Measurements from ENCODE around the gene CDK5. TPM values are rescaled to one million over a fixed set of nuclear protein-coding genes. Genes with fewer than 3 reads are reported as not detected.

CDK5 gene
- total RNA-seq, 1 experiment from 2014 or later, result 19.8 TPM

DNA sequence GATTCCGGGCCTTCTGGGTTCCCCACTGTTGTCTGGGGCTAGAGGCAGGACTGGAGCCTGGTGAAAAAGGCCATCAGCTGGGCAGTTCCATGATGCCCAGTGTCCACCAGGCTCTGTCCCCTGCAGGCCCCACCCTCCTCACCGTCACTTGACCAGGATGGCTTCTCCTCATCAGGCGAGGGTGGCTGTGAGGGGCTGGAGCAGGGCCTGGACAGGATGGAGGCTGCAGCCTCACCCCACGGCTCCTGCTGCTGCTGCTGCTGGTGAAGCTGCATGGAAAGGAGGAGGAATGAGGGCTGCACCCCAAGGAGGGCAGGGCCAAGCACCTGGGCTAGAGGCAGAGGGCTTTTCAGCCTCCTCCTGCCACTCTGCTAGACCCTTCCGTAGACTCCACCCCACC is 41.7 kb downstream of the CDK5 start:
- H3K9me3 ChIP-seq (ENCODE audit: control insufficient read depth in 1 of 2, insufficient read depth in 1 of 2, low read depth in 1 of 2, low read length in 2 of 2), result no peaks in the 10 kb centered on the region
- H3K9ac ChIP-seq (ENCODE audit: low read length), result no peak overlapping the region
- no peak for ATAC-seq
- no peak overlapping the region for H3K4me2 ChIP-seq (ENCODE audit: low read length)
- H3K4me3 ChIP-seq (replicated peaks in 1 of 2; ENCODE audit: low read depth in 1 of 2, low read length in 2 of 2), result no peak overlapping the region
- H3K27me3 ChIP-seq (ENCODE audit: insufficient read depth, low read length), result no peaks in the 10 kb centered on the region
- TF ChIP-seq SRF (IDR thresholded peaks at IDR 0.05; ENCODE audit: low read depth), result no peak
- TF ChIP-seq, protein P1, sequence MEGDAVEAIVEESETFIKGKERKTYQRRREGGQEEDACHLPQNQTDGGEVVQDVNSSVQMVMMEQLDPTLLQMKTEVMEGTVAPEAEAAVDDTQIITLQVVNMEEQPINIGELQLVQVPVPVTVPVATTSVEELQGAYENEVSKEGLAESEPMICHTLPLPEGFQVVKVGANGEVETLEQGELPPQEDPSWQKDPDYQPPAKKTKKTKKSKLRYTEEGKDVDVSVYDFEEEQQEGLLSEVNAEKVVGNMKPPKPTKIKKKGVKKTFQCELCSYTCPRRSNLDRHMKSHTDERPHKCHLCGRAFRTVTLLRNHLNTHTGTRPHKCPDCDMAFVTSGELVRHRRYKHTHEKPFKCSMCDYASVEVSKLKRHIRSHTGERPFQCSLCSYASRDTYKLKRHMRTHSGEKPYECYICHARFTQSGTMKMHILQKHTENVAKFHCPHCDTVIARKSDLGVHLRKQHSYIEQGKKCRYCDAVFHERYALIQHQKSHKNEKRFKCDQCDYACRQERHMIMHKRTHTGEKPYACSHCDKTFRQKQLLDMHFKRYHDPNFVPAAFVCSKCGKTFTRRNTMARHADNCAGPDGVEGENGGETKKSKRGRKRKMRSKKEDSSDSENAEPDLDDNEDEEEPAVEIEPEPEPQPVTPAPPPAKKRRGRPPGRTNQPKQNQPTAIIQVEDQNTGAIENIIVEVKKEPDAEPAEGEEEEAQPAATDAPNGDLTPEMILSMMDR (IDR thresholded peaks at IDR 0.05 in 2 of 3, conservative IDR thresholded peaks at IDR 0.05 in 1 of 3; ENCODE audit: borderline replicate concordance in 1 of 3, insufficient read depth in 1 of 3, low read depth in 2 of 3, low read length in 2 of 3), result no peak
- no peak for TF ChIP-seq ELF1 (IDR thresholded peaks at IDR 0.05; ENCODE audit: borderline replicate concordance, low read depth)
- TF ChIP-seq SP1 (IDR thresholded peaks at IDR 0.05; ENCODE audit: low read depth), result no peak
- no peak for TF ChIP-seq EGR1 (IDR thresholded peaks at IDR 0.05; ENCODE audit: low read depth)
- TF ChIP-seq, protein P2, sequence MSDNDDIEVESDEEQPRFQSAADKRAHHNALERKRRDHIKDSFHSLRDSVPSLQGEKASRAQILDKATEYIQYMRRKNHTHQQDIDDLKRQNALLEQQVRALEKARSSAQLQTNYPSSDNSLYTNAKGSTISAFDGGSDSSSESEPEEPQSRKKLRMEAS (IDR thresholded peaks at IDR 0.05), result no peak
- no peak overlapping the region for H2AFZ ChIP-seq (ENCODE audit: low read depth, low read length, poor library complexity, severe bottlenecking)
- H3K9me2 ChIP-seq (ENCODE audit: insufficient read depth), result no peaks in the 10 kb centered on the region
- ChIA-PET CTCF (no interaction called here), RAD21 (ENCODE audit: low non-redundant PET in 1 of 2, low total read pairs in 2 of 2, uncharacterized antibody in 2 of 2, unreplicated experiment in 2 of 2) (no interaction called here), POLR2A (no interaction called here)
- no TSS peak for BruUV-seq (replicated peaks)
- H3K4me1 ChIP-seq (ENCODE audit: control insufficient read depth in 1 of 2, insufficient read depth in 2 of 2, low read length in 2 of 2), result peaks cover 0 to 42% of the 10 kb centered on the region in 2 experiments; a peak in 2 of 4 replicates
- DNase-seq (ENCODE audit: low read depth, low spot score), result no peak
- H3K36me3 ChIP-seq (ENCODE audit: control insufficient read depth in 1 of 2, insufficient read depth in 2 of 2, low read length in 2 of 2), result no peaks in the 10 kb centered on the region
- no peaks in the 10 kb centered on the region for H3K79me2 ChIP-seq (ENCODE audit: insufficient read depth, low read length)
- no peaks in the 10 kb centered on the region for H4K20me1 ChIP-seq (ENCODE audit: insufficient read depth)
- no peak overlapping the region for H3K27ac ChIP-seq (ENCODE audit: low read depth, low read length)
- intact Hi-C loops (cut with micrococcal nuclease), result loop anchor here (5.0 to 10.0 kb wide), 2 partner anchors 119 to 241 kb away; no protein-coding TSS in a partner anchor

DNA sequence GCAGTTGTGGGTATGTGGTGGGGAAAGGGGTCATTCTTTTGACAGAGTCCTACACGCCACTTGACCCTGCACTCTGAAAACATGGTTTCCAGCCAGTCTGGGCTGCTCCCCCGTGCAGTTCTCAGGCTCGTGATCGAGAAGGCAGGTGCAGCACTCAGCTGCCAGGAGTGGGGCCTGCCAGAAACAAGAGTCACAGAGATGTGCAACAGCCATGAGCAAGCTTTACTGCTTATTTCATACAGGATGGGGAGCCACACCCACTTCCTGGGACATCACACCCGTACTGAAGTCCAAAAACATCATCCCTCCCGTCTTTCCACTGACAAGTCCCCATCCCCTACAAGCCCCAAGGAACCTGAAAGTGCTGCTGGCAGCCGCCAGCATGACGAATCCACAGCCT is 42.7 kb downstream of the CDK5 start:
- Histone ChIP-seq H3K4me2 (ENCODE audit: low read length) (no peak overlapping the region), H3K27ac (ENCODE audit: low read depth, low read length) (no peak overlapping the region), H3K9me3 (ENCODE audit: control insufficient read depth in 1 of 2, insufficient read depth in 1 of 2, low read depth in 1 of 2, low read length in 2 of 2) (no peaks in the 10 kb centered on the region), H3K4me3 (replicated peaks in 1 of 2; ENCODE audit: low read depth in 1 of 2, low read length in 2 of 2) (no peak overlapping the region), H3K4me1 (ENCODE audit: control insufficient read depth in 1 of 2, insufficient read depth in 2 of 2, low read length in 2 of 2) (peaks cover 8 to 52% of the 10 kb centered on the region in 2 experiments; a peak in 3 of 4 replicates), H3K36me3 (ENCODE audit: control insufficient read depth in 1 of 2, insufficient read depth in 2 of 2, low read length in 2 of 2) (no peaks in the 10 kb centered on the region), H3K9me2 (ENCODE audit: insufficient read depth) (no peaks in the 10 kb centered on the region), H4K20me1 (ENCODE audit: insufficient read depth) (no peaks in the 10 kb centered on the region), H3K9ac (ENCODE audit: low read length) (no peak overlapping the region), H3K27me3 (ENCODE audit: insufficient read depth, low read length) (no peaks in the 10 kb centered on the region), H3K79me2 (ENCODE audit: insufficient read depth, low read length) (no peaks in the 10 kb centered on the region), H2AFZ (ENCODE audit: low read depth, low read length, poor library complexity, severe bottlenecking) (no peak overlapping the region)
- ATAC-seq (no peak), DNase-seq (ENCODE audit: low read depth, low spot score) (no peak)
- ChIA-PET CTCF (no interaction called here), POLR2A (no interaction called here), RAD21 (ENCODE audit: low non-redundant PET in 1 of 2, low total read pairs in 2 of 2, uncharacterized antibody in 2 of 2, unreplicated experiment in 2 of 2) (no interaction called here)
- no TSS peak for BruUV-seq (replicated peaks)
- intact Hi-C loops (cut with micrococcal nuclease), result loop anchor here (5.0 to 10.0 kb wide), 2 partner anchors 118 to 240 kb away; no protein-coding TSS in a partner anchor
- TF ChIP-seq, protein P1 (IDR thresholded peaks at IDR 0.05 in 2 of 3, conservative IDR thresholded peaks at IDR 0.05 in 1 of 3; ENCODE audit: borderline replicate concordance in 1 of 3, insufficient read depth in 1 of 3, low read depth in 2 of 3, low read length in 2 of 3), result no peak
- no peak for TF ChIP-seq EZH2phosphoT487 (IDR thresholded peaks at IDR 0.05; ENCODE audit: borderline replicate concordance)
- TF ChIP-seq, protein P3, sequence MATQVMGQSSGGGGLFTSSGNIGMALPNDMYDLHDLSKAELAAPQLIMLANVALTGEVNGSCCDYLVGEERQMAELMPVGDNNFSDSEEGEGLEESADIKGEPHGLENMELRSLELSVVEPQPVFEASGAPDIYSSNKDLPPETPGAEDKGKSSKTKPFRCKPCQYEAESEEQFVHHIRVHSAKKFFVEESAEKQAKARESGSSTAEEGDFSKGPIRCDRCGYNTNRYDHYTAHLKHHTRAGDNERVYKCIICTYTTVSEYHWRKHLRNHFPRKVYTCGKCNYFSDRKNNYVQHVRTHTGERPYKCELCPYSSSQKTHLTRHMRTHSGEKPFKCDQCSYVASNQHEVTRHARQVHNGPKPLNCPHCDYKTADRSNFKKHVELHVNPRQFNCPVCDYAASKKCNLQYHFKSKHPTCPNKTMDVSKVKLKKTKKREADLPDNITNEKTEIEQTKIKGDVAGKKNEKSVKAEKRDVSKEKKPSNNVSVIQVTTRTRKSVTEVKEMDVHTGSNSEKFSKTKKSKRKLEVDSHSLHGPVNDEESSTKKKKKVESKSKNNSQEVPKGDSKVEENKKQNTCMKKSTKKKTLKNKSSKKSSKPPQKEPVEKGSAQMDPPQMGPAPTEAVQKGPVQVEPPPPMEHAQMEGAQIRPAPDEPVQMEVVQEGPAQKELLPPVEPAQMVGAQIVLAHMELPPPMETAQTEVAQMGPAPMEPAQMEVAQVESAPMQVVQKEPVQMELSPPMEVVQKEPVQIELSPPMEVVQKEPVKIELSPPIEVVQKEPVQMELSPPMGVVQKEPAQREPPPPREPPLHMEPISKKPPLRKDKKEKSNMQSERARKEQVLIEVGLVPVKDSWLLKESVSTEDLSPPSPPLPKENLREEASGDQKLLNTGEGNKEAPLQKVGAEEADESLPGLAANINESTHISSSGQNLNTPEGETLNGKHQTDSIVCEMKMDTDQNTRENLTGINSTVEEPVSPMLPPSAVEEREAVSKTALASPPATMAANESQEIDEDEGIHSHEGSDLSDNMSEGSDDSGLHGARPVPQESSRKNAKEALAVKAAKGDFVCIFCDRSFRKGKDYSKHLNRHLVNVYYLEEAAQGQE (IDR thresholded peaks at IDR 0.05; ENCODE audit: low read depth), result no peak

Measured in HCT116 (cell line).